Hippocampal formation (tissue), 2 donors: ENCODE data around the gene SNX2.
"Not testable (repeated sequence)": the region's sequence is repeated elsewhere in the genome, so short reads cannot be mapped to it uniquely, and the experiment has no call there.

ENCODE experiments used
- DNase-seq, 2 donors: peaks; one replicate each; lab custom pipeline; 2025; lab: John Stamatoyannopoulos, UW

The SNX2 gene, protein sequence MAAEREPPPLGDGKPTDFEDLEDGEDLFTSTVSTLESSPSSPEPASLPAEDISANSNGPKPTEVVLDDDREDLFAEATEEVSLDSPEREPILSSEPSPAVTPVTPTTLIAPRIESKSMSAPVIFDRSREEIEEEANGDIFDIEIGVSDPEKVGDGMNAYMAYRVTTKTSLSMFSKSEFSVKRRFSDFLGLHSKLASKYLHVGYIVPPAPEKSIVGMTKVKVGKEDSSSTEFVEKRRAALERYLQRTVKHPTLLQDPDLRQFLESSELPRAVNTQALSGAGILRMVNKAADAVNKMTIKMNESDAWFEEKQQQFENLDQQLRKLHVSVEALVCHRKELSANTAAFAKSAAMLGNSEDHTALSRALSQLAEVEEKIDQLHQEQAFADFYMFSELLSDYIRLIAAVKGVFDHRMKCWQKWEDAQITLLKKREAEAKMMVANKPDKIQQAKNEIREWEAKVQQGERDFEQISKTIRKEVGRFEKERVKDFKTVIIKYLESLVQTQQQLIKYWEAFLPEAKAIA

GRCh38 chr5:122774861-122775549, at the start of gene SNX2:
TSS of gene SNX2 (plus strand) at chr5:122775080. CDS start at chr5:122775104, 24 bp downstream.
- peak; percentile 81 to 87 for DNase-seq

DNA sequence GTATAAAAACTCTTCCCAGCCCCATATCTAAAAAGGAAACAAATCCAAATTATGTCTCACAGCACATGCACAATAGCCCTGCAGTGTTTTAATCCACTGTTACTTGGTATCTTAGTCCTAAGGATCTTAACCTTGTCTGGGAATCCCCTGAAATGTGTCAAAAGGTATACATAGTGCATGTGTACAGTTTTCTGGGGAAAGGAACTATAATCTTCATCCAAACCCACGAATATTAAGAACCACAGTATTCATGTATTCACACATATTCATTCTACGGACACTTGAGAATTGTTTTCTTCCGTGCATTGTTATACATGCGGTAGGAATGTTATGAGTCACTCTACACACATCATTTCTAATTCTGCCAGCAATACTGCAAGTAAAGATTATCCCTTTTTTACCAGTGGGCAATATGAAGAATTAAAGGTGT, 47.8 kb upstream of the SNX2 start:
- DNase-seq = no peak

- no peak for DNase-seq
Measured at GRCh38 chr5:122730037-122730436, 44.8 kb upstream of the SNX2 start.

DNA sequence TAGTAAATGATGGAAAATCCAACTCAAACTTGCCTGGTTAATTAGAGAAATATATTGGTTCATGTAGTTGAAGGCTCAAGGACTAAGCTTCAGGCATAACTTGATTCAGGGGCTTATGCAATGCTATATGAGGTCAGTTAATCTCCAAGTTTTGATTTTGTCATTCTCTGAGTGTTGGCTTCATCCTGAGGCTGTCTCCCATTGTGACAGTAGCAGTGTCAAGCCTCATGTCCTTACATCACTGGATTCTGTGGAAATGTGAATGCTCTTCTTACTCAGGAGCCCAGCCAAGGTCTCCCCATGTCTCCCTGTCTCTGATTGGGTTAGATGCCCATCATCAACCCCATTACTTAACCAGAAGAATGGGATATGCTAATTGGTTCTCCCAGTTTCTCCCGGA, 44.4 kb upstream of the SNX2 start:
- no peak for DNase-seq

DNA sequence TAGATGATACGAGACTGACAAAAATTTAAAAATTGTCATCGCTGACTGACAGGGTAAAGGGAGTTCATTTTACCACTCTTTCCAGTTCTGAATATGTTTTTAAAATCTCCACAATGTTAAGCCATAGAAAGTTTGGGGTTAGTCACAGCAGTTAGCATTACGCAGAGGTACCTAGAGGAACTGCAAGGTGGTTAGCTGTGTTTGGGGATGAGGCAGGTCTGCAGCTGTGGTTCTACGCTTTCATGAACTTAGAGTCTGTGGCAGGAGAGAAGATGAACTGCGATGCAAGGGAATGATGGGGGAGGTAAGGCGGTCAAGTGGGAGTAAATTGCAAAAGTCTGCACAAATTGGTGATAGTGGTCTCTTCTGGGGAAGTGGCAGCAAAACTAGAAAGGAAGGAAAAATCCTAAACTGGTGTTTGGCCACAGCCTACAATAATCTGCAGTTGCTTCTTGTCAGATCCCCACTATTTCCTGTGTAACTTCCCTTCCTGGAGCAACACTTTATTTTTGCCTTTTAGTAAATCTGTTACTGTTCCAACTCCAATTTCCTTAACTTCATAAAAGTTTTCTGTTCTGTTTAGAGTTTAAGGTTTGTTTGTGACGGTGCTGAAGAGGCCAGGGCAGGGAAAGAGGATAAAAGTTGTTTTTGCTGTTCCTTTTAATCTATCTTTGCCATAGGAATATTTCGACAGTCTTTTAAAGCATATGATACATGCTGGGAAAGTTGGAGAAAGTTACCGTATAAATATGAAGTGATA, 38.6 kb upstream of the SNX2 start:
- no peak for DNase-seq

DNA sequence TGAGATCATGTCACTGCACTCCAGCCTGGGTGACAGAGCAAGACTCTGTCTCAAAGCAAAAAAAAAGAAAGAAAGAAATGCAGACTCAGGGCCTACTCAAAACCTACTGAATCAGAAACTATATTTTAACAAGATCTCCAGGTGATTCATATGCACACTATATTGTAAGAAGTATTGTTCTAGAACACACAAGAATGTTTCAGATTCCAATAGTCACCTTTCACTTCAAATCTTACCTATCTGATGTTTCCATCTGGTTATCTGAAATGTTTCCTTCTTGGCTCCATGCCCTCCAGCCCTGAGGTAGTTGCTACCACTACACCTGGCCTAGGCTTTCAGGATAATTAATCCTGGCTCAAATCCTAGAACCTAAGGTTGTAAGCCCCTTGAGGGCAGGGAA, 36.8 kb upstream of the SNX2 start:
- DNase-seq = no peak

- no peak for DNase-seq
Measured at GRCh38 chr5:122741681-122742080, 33.2 kb upstream of the SNX2 start.

- DNase-seq = no peak
Measured at GRCh38 chr5:122743261-122743660, 31.6 kb upstream of the SNX2 start.

- DNase-seq = no peak
Measured at GRCh38 chr5:122745597-122745996, 29.3 kb upstream of the SNX2 start.

DNA sequence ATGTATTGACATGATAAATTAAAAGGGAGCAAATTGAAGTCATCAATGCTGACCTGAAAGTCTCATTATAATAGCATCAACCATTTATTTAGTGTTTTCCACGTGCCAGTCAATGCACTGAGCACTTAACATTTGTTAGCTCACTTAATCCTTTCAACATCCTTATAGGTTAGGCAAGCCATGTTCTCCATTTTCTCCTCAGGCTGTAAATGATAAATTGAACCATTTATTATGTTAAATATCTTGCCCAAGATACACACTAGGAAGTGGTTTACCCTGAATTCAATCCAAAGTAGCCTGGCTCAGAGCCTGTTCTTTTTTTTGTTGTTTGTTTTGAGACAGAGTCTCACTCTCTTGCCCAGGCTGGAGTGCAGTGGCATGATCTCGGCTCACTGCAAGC, 25.0 kb upstream of the SNX2 start:
- no peak for DNase-seq

DNA sequence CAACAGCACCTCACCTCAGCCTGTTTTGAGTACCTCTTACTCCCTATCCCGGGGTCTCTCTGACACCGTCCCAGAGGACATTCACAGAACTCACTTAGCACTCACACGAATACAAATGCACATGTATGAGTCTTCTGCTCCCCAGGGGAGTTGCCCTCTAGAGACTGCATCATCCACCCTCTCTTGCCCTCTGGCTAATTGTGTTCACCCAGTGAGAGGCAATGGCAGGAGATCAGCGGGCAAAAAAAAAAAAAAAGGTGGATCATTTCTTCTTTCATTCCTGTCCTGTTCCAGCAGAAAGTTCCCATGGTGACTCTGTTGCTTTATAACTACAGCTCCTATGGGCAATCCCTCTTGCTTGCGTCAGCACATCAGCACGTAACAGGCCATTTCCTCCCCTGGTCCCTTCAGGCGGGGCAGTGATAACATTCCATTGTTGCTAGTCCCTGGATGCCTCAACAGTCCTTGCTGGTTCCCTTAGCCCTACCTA, 23.5 kb upstream of the SNX2 start:
- no peak for DNase-seq

GRCh38 chr5:122753500-122753899, 21.4 kb upstream of the SNX2 start:
- DNase-seq = no peak

DNA sequence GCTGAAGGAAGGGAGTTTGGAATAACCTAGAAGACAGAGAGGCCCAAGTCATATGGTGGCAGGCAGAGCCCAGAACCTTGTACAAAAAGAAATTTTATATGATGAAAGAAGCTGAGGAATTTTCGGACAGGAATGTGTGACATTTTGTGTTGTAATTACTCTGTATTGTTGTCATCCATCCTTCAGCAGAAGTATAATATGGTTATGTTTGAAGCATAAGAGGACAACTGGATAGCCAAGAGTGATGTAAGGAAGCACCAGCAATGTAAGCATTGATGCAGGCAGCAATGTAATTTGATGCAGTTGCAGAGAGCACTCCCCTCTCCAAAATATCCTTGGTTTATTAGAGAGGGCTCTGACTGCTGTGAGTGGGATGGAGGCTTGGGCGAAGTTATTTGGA, 19.1 kb upstream of the SNX2 start:
- DNase-seq = no peak

DNA sequence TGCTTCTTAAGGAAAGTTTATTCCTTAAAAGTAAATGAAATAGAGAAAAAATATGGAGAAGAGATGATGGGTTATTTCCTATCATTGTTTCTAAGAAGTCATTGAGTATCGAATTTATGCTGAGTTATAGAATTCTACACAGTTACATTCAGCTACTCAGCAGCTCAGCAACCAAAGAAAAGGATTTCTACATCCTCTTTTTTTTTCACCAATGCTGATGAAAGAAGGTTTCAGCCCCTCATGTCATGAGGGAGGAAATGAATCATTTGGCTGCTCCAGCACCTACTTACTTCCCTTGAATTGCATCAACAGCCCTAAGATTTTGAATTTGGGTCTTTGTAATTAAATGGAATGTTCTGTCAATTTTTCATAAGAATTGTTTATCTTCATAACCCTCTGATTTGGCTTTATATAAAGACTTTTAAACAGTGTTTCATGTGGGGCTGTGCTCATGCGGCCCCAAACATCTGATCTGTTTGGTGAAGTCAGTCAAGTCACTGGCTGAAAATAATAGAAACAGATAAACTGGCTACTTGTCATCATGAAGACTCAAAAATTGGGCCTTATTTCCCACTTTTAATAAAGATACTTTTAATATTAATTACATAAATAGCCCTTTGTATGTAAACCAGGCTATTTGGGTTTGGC, 18.5 kb upstream of the SNX2 start:
- no peak for DNase-seq

DNA sequence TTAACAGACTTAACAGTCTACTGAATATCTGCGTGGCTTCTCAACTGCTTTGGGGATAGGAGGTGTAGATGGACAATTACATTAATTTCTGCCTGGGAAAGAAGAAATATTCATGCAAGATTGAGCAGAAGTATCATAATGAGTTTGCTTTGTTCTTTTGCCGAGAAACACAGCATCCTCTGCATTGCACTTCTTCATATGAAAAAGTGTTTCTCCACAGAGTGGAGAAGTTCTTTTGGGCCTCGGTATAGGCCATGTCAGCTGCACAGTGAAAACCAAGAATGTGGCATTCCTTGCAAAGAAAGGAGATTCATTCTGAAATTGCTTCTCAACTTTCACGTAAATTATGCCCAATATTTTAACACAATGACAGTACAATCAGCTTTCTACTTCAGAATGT, 17.6 kb upstream of the SNX2 start:
- no peak for DNase-seq

DNA sequence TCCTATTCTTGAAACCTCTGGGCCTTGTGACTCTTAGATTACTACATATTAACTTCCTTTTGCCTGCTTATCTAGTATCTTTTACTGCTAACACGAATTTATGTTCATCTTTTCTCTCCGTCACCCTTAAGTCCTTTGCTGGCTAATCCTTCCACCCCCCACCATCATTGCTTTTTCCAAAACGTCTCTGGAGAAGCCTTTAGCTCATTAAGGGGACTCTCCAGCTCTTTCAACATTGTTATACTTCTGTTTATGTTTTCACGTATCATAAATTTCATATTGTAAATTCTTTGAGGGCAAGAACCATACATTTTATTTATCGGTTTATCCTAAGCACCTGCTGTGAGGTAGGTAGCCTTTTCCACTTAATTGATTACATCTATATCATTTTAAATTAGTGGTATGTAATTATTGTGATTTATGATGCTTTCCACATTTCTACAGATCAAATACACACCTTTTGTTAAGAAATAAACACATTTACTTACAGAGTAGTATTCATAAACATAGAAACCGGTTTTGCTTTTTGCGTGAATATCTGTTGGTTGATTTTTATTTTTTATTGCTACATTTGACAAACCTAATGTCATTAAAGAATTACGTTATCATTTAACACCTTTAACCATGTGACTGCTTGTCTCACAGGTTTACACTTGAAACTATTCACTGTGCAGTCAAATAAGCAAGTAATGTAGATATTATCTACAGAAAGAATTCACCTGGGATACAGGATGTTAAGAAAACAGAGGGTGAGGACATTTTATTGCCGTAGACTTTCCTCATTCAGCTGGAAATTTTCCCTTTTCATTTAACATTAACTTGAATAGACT, 15.4 kb upstream of the SNX2 start:
- no peak for DNase-seq

DNA sequence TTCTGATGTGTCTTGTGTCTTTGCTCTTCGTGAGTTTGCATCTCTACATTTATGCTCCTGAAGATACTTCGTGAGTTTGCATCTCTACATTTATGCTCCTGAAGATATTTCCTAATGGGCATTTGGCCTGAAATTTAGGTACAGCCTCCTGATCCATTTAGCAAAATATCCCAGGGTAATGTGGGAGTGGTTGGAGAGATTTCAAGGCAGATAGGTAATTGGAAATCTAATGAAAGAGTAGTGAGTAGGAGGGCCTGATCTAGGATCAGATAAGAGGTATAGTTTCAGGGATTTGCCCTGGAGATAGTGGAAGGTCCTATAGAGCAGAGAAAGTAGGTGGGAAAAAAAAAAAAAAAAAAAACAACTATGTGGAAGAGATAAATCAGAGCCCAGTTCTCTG, 14.6 kb upstream of the SNX2 start:
- DNase-seq = no peak

DNA sequence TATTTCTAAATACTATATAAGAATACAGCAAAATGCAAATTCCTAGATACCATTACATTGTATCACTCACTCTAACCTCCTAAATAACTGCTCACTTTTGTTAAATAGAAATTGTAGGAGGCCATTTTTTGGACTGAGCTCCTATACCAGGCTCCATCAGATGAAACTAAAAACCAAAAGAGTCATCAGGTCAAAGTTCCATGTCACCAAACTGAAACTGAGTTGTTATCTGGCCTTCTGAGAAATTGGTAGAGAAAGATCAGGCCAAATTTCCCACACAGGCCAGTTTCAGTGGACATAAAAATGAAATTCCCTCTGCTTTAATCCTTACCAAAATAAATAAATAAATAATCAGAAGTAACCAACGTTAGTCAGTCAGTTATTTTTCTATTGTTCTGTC, 13.8 kb upstream of the SNX2 start:
- no peak for DNase-seq

GRCh38 chr5:122761896-122762295, 13.0 kb upstream of the SNX2 start:
- not testable (repeated sequence) for DNase-seq

DNA sequence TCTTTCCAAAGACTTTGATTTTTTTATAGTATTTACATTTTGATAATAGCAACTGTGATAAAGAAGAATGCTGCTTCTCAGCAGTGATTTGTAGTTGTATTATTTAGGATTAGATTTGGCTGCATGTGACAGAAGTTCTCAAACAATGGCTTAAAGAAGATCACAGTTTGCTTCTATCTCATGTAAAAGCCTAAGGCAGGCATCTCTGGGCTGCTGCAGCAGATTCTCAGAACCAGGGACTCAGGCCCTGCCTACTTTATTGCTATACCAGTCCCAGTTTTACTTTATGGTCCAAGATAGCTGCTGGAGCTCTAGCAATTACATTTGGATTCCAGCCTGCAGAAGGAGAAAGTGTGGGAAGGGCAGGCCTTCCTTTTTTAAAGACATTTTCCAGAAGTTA, 8.8 kb upstream of the SNX2 start:
- DNase-seq = no peak

GRCh38 chr5:122770477-122770876, 4.4 kb upstream of the SNX2 start:
- DNase-seq = no peak
